Lung (tissue), 12 donors: ENCODE results near the gene RPL7A. TPM values are rescaled to one million over a fixed set of nuclear protein-coding genes. Genes with fewer than 3 reads are reported as not detected.

Source experiments
- ATAC-seq: fragments of 200-7000 bp; cut with Tn5 transposase; one replicate; pipeline ENCODE4 v1.9.1; 2020; ENCODE audit warnings: moderate number of reproducible peaks; ENCODE audit not compliant: insufficient read depth, low FRiP score
- DNase-seq, 3 donors: peaks; one replicate each; pipeline ENCODE4 v3.0.0-alpha.2; 2013 to 2017
- H3K27ac ChIP-seq, 2 donors: one replicate each; pipeline ENCODE4 v1.5.1; 2013; ENCODE audit warnings: mild to moderate bottlenecking in 2 of 2, moderate library complexity in 2 of 2, control low read depth in 1 of 2, inconsistent platforms in 1 of 2, low read depth in 1 of 2, low read length in 1 of 2
- H3K27me3 ChIP-seq, 3 donors: one replicate each; pipeline ENCODE4 v1.5.1; 2013; ENCODE audit warnings: low read length in 2 of 3; ENCODE audit not compliant: control insufficient read depth in 3 of 3, insufficient read depth in 3 of 3
- H3K36me3 ChIP-seq, 4 donors: one replicate each; pipeline ENCODE4 v1.5.1; 2013; ENCODE audit warnings: low read length in 4 of 4, mild to moderate bottlenecking in 1 of 4, moderate library complexity in 1 of 4; ENCODE audit not compliant: control insufficient read depth in 4 of 4, insufficient read depth in 4 of 4
- H3K4me1 ChIP-seq, 5 donors: one replicate each; pipeline ENCODE4 v1.5.1; 2013; ENCODE audit warnings: low read length in 5 of 5, mild to moderate bottlenecking in 2 of 5, moderate library complexity in 1 of 5; ENCODE audit not compliant: control insufficient read depth in 5 of 5, insufficient read depth in 5 of 5
- H3K4me3 ChIP-seq: one replicate; pipeline ENCODE4 v1.5.1; 2013; ENCODE audit warnings: mild to moderate bottlenecking, control low read depth, moderate library complexity
- H3K9ac ChIP-seq, 2 donors: one replicate each; pipeline ENCODE4 v1.5.1; 2013; ENCODE audit warnings: low read length in 2 of 2, control low read depth in 1 of 2; ENCODE audit not compliant: insufficient read depth in 1 of 2
- H3K9me3 ChIP-seq, 4 donors: one replicate each; pipeline ENCODE4 v1.5.1; 2013; ENCODE audit warnings: low read length in 3 of 4, mild to moderate bottlenecking in 1 of 4, moderate library complexity in 1 of 4; ENCODE audit not compliant: control insufficient read depth in 4 of 4, insufficient read depth in 3 of 4
- WGBS, 2 donors: extraction: QIAGEN DNeasy Blood & Tissue Kit; methylation state at CpG; one replicate each; pipeline ENCODE4 v1.1.7; 2013; 5-methylcytosine and 5-hydroxymethylcytosine counted together
- polyA plus RNA-seq, 2 donors: library from polyadenylated mRNA; stranded (reverse); fragments of 200-250 nt; gene quantifications; one replicate each; pipeline ENCODE4 v1.2.1, GENCODE V29; 2013
- total RNA-seq, 2 donors: library from RNA; depleted of rRNA in 1 of 2; stranded (reverse); fragments of >200 nt in 1 of 2; gene quantifications; one replicate each; pipeline ENCODE4 v1.2.1, GENCODE V29; 2014 to 2021
- TF ChIP-seq, protein P1 (sequence below): IDR thresholded peaks from 2 replicates; pipeline ENCODE4 v1.5.1; 2012; ENCODE audit warnings: mild to moderate bottlenecking; ENCODE audit errors: control extremely low read depth, extremely low read depth
- donor health status: control.
- donor health status: control.
- donor health status: Bipolar disorder and iron deficiency.
- donor health status: healthy.
- donor health status: DM: yes; HTN: yes; CAD: no.

RPL7A gene
- total and polyA plus RNA-seq, 4 donors: 1,412 to 3,573 (median 2,118) TPM

- H3K4me3 ChIP-seq: no peak overlapping the region
- TF ChIP-seq, protein P1, sequence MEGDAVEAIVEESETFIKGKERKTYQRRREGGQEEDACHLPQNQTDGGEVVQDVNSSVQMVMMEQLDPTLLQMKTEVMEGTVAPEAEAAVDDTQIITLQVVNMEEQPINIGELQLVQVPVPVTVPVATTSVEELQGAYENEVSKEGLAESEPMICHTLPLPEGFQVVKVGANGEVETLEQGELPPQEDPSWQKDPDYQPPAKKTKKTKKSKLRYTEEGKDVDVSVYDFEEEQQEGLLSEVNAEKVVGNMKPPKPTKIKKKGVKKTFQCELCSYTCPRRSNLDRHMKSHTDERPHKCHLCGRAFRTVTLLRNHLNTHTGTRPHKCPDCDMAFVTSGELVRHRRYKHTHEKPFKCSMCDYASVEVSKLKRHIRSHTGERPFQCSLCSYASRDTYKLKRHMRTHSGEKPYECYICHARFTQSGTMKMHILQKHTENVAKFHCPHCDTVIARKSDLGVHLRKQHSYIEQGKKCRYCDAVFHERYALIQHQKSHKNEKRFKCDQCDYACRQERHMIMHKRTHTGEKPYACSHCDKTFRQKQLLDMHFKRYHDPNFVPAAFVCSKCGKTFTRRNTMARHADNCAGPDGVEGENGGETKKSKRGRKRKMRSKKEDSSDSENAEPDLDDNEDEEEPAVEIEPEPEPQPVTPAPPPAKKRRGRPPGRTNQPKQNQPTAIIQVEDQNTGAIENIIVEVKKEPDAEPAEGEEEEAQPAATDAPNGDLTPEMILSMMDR: no peak
- DNase-seq (no peak), ATAC-seq (no peak)
- no peak overlapping the region for H3K9ac ChIP-seq
- no peaks in the 10 kb centered on the region for H3K36me3 ChIP-seq
- no peaks in the 10 kb centered on the region for H3K27me3 ChIP-seq
- H3K4me1 ChIP-seq: no peaks in the 10 kb centered on the region
- peaks cover 0 to 3% (median 0%) of the 10 kb centered on the region in 4 donors for H3K9me3 ChIP-seq
- H3K27ac ChIP-seq: no peak overlapping the region
- 83 to 88% methylated on average over 13 of the region's 13 CpGs for WGBS, 2 donors
These were observed 26.5 kb upstream of the RPL7A start for GRCh38 chr9:133321411-133321935.

DNA sequence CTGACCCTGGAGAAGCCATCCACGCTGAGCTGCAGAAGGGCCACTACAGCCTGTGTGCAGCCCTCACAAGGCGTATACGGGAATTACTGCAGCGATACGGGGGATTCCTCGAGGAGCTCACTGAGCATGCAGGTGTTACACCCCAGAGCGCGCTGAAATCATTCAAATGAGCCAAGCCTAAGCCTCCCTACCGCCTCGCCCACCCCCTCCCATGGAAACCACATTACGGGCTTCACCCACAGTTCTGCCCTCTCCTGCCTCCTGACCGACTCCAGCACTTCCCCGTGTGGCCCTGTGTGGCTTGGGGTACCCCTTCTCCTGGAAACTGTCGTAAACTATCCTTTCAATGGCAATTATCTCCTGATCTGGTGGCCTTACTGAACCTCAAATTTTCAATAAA lies 25.3 kb upstream of the RPL7A start:
- Histone ChIP-seq H3K27ac (no peak overlapping the region), H3K4me1 (no peaks in the 10 kb centered on the region), H3K9me3 (peaks cover 0 to 3% (median 0%) of the 10 kb centered on the region in 4 donors), H3K36me3 (no peaks in the 10 kb centered on the region), H3K9ac (no peak overlapping the region), H3K27me3 (no peaks in the 10 kb centered on the region), H3K4me3 (no peak overlapping the region)
- ATAC-seq (no peak), DNase-seq (no peak)
- TF ChIP-seq, protein P1: no peak
- WGBS, 2 donors: 68 to 78% methylated on average over 14 of the region's 14 CpGs

GRCh38 chr9:133323211-133323610 lies 24.8 kb upstream of the RPL7A start:
- TF ChIP-seq, protein P1: no peak
- Histone ChIP-seq H3K27me3 (no peaks in the 10 kb centered on the region), H3K9ac (no peak overlapping the region), H3K36me3 (no peaks in the 10 kb centered on the region), H3K27ac (no peak overlapping the region), H3K9me3 (peaks cover 0 to 3% (median 0%) of the 10 kb centered on the region in 4 donors), H3K4me3 (no peak overlapping the region), H3K4me1 (no peaks in the 10 kb centered on the region)
- ATAC-seq: no peak
- DNase-seq: no peak
- 84 to 88% methylated on average over 10 of the region's 10 CpGs for WGBS, 2 donors
